Posterior vena cava (tissue), 2 donors: ENCODE results near the gene MAJIN. TPM values are rescaled to one million over a fixed set of nuclear protein-coding genes. Genes with fewer than 3 reads are reported as not detected.
A peak's percentile ranks its signal among the peaks of the same experiment; 100 is the strongest.
"Not testable (repeated sequence)": the region's sequence is repeated elsewhere in the genome, so short reads cannot be mapped to it uniquely, and the experiment has no call there.

ENCODE experiments used
- DNase-seq: peaks from one replicate; pipeline ENCODE4 v3.0.0-alpha.2; 2020; ENCODE audit warnings: low spot score
- intact Hi-C, 2 donors: fragments of 100-400 bp; cut with DNase I; formaldehyde crosslinking; loops; one replicate each; pipeline versions ENCODE4 v1.14.1 to v1.14.2; 2022 to 2023
- total RNA-seq, 2 donors: library from RNA; stranded (reverse); fragmentation: NEBNext Ultra II Directional; extraction: Animal tissue kit (Norgen Biotek cat#: 25700); gene quantifications; one replicate each; pipeline ENCODE4 v1.2.1, GENCODE V29; 2021
- donor health status: DM: yes; HTN: yes; CAD: no.
- donor health status: DM: yes; HTN: yes; CAD: no.

The MAJIN gene
- total RNA-seq, 2 donors from 2014 or later, result not detected

DNA sequence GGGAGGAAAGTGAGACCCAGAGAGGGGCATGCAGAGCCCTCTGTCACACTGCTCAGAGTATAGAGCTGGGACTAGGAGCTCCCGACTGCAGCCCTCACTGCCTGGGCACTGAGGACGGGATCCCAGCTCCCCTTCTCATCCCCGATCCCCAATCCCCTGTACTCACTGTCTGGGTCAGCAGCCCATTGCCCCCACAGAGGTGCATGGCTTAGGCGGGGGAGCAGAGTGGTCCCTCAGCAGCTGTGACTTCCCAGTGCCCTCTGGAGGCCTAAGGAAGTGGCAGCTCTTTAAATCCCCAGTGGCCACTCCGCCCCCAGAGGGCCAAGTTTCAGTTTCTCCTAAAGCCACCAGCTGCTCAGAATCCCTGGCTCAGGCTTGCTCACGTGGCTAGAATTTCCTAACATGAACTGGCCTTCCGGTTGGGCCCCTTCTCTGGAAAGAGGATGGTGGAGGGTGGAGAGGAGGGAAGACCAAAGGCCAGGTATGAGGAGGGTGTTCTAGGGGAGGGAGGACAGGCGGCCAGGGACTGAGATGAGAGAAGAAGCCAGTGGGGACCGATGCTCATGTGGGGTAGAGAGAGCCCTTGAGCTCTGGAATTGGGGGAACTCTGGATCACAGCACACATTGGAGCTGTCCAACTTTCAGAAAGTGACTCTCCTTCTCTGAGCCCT, 24.9 kb upstream of the MAJIN start, which contains the start of gene BATF2:
Gene BATF2, minus strand, starts transcription at position 262 of the 671 bp plus-strand sequence. Its CDS starts 57 bp downstream, at position 205.
- intact Hi-C loops, result no loop called here
- peak; percentile 90 for DNase-seq

DNA sequence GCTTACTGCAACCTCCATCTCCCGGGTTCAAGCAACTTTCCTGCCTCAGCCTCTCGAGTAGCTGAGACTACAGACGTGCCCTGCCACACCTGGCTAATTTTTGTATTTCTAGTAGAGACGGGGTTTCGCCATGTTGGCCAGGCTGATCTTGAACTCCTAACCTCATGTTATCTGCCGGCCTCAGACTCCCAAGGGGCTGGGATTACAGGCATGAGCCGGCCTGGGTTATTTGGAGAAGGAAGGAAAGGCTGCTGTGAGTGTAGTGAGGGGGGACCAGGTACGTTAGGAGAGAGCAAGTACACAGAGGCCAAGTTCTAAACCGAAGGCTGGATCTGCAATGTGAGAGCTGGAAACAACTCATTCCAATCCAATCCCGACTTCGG, 24.4 kb upstream of the MAJIN start:
- no peak for DNase-seq
- intact Hi-C loops, result no loop called here

DNA sequence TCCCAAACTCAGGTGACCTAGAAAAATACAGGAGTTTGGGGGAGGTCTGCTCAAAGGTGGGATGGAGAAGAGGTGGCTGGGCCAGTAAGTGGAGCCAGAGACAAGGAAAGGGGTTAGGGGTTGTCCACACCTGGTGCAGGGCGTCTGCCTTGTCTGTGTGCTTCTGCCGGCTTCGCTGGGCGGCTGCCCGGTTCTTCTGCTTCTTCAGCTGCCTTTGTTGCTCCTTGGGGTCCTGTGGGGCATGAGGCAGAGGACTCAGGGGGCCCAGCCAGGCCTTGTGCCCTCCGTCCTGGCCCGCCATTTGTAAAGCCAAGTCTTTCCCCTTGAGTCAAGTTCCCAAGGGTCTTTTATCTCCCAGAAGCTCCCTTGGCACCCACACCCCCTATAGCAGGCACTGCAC, 22.4 kb upstream of the MAJIN start:
- intact Hi-C loops, result no loop called here
- no peak for DNase-seq

DNA sequence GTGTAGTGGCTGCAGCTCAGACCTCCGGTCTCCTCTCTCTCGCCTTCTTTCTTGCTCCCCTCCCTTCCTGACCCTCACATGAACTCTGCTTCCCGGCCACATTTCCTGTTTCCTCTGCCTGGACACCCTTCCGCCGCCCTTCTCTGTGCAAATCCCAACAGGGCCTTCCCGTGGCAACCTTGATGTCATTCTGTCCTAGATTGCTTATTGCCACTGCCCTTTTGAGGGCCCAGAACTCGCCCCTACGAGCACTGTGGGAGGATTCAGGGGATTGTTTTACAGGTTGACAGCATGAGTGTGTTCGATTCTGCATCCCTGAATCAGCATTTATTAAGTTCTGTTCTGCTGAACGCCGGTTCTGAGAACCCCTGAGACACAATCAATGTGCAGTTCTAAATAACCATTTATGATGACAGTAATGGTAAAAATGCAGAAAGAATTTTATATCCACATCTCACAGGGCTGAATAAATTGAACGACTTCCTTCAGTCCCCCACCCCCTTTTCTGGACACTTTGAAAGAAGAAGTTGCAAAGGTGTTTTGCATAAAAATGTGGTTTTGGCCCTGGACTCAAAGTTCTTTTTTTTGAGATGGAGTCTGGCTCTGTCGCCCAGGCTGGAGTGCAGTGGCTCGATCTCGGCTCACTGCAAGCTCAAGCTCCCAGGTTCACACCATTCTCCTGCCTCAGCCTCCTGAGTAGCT, 18.5 kb upstream of the MAJIN start:
- intact Hi-C loops, result no loop called here

DNA sequence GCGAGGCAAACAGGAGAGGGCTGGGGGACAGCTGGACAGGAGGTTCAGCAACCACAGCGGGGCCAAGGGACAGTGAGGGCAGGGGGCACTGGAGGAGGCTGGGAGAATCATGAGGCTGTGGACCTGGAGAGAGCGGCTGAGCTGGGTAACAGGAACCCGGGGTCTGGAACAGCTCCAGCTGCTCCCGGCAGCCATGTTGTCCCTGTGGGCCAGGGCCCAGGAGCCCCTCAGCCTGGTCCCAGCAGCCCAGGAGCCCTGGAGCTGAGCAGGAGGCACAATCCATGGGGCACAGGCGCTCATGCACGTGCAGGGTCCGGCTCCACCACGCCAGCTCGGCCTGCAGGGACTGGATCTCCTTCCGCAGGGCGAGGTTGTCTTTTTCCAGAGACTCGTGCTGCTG, 17.5 kb upstream of the MAJIN start:
- DNase-seq, result no peak

More for the DNA sequence above, 18.5 kb upstream of the MAJIN start:
- DNase-seq, result peak; percentile 86

DNA sequence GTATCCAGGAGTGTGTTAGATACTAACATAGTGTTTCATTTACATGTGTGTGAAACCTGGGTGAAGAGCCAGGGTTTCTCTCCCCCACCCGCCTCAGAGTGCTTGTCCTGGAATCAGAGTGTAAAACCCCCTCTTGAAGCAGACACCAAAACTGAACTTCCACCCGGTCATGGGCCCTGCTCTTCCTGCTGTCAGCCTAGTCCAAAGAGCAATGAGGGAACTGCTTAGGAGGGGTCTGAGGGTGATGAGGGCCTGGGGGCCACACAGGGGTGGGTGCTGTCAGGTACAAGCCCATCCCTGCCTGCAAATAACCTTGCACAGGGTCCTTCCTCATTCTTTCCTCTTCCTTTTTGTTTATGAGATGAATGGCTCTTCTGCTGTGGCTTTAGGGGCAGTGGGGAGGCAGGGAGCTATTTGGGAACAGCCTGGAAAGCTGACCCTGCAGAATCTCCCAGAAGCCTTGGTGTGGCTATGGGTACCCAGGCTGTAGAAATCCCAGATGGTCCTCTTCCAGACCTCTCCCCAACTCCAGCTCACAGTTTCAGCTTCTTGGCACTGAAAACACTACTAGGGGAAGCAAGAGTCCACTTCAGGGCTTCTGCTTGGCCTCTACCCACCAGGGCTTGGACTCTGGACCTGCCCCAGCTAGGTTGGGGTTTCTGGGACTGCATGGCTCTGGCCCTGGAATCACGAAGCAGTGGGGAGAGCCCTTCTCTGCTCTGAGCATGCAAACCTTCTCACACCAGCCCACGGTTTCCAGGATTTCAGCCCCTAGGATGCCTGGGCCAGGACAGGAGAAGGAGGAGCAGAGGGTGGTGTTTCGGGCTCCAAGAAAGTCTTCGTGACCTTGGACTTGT, 16.3 kb upstream of the MAJIN start:
- DNase-seq, result no peak
- intact Hi-C loops, result loop anchor here in 1 of 2 donors (5.0 kb wide), 1 partner anchor 56 kb away; no protein-coding TSS in a partner anchor

More for the DNA sequence above, 17.5 kb upstream of the MAJIN start:
- intact Hi-C loops, result loop anchor here in 1 of 2 donors (5.0 kb wide), 1 partner anchor 57 kb away; no protein-coding TSS in a partner anchor

DNA sequence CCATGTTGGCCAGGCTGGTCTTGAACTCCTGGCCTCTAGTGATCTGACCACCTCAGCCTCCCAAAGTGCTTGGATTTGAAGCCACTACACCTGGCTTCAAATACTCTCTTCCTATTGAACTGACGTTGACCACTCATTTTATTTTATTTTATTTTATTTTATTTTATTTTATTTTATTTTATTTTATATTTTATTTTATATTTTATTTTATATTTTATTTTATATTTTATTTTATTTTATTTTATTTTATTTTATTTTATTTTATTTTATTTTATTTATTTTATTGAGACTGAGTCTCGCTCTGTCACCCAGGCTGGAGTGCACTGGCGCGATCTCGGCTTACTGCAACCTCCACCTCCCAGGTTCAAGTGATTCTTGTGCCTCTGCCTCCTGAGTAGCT, 11.4 kb upstream of the MAJIN start:
- intact Hi-C loops, DNase-seq: not testable (repeated sequence)

DNA sequence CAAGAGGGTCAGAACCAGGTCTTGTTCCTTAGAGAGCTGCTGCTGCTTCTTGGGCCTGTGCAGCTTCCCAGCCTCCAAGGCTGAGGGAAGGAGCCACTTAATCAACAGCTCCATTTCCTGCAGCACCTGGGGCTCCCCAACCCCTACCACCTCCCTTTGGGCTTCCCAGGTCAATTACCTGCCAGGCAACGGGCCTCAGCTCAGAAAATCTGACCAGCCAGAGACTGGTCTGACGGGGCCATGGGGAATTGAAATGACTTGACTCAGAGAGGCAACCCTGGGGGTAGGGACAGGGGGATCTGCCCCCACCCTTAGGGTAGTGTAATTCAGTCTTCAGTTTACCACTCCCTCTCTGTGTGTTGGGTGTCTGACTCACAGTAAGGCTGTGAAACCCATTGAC, 4.7 kb upstream of the MAJIN start:
- intact Hi-C loops, result no loop called here
- peak; percentile 70 for DNase-seq

DNA sequence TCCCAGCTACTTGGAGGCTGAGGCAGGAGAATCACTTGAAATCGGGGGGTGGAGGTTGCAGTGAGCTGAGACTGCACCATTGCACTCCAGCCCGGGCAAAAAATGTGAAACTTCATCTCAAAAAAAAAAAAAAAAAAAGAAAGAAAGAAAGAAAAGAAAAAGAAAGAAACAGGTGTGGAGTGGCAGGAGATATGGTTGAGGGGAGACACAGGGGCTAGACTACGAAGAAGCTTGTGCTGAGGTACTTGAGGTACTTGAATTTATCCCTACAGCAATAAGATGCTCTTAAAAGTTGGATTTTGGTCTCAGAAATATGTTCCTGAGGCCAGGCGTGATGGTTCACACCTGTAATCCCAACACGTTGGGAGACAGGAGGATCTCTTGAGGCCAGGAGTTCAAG, 2.2 kb upstream of the MAJIN start:
- intact Hi-C loops, result no loop called here
- peak; percentile 11 for DNase-seq

DNA sequence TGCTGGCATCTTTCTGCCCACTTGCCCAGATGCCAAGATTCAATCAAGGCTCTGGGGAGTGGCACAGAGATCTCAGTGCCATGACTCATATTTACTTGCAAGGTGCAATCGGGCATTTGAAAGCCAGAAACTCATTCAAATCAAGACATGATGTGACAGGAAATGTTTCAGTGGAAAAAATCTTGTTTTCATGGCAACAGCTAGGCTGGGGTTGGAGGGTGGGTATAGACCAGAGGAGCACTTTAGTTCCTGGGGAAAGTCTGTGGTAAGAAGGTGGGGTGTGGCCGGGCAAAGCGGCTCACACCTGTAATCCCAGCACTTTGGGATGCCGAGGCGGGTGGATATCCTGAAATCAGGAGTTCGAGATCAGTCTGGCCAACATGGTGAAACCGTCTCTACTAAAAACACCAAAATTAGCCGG, 1.2 kb downstream of the MAJIN start:
- DNase-seq, result no peak
- intact Hi-C loops, result no loop called here

DNA sequence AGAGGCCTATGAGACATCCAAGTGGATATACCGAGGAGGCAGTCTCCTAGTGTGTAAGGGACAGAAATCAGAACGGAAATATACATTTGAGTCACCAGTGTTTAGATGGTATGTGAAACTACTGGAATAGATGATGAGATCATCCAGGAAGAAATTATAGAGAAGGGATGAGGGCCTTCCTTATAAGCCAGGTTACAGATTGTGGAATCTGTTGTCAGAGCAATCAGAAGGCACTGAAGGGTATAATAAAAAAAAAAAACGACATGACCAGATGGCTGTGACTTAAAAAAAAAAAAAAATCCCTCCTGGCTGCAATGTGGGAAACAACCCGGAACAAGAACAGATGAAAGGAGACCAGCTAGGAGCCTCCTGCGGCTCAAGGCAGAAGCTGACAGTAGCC, 2.7 kb downstream of the MAJIN start:
- DNase-seq, result no peak
- intact Hi-C loops, result no loop called here

DNA sequence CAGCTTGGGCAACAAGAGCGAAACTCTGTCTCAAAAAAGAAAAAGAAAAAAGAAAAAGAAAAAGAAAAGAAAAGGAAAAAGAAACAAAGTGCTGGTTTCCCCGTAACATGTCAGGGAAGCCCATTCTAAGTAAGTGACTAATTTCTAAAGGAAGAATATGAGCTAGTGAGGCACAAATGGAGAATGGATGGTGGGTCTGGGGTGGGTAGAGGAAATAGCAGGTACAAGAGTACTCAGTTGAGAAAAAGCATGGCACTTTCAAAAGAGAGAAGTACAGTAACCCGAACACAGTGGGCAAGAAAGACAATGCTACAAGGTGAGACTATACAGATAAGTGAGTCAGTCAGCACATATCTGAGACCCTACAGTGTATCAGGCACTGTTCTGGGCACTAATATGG, 4.5 kb downstream of the MAJIN start:
- intact Hi-C loops, result no loop called here
- no peak for DNase-seq

DNA sequence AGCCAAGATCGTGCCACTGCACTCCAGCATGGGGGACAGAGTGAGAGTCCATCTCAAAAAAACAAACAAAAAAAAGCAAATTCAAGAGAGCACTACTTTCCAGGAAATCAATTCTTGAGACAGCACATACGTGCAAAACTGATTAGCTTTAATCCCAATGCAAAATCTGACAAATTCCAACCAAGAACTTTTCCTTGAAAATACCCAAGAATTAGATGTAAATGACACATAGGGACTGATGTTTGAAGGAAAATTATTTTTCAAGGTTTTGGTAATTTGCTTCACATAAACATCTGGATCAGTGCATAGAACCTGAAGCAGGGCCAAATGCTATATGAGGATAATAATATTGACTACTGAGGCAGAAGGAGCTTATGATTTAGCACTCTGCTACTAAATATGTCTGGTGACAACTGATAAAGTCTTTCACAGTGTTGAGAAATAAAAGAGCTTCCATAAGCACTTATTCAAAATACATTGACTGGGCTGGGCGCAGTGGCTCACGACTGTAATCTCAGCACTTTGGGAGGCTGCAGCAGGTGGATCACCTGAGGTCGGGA, 8.8 kb downstream of the MAJIN start:
- DNase-seq, result no peak
- intact Hi-C loops, result no loop called here

DNA sequence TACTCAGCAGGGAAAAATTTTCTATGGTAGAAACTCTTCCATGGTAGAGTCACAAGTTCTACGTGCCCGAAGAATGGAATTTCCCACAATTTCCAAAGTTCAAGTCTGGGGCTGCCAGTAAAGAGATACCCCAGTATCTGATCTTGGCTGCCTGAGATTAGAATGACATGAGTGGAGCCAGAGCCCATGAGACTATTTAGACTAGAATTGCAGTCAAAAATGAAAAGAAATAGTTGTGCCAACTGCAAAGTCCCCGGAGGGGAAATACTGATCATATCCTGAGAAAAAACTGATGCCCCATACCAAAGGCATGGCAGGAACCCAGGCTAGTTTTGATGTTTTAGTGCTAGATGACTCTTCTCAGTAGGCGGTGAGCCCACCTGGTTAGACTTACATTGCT, 11.2 kb downstream of the MAJIN start:
- intact Hi-C loops, result no loop called here
- no peak for DNase-seq

DNA sequence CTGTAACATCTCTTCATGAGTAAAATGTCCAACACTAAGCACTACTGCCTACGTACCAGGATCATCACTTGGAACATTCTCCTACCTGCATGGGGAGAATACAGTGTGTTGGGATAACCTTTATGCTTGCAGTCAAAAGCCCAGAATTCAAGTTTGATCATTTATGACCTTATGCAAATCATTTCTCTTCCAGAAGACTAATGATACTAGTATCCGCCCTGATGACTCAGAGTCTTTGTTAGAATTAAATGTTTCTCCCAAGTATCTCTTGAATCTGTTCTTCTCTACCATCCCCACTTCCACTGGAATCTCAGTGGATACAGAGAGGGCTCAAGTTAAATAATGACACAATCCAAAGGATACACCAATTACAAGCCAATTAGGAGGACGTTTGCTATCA, 12.4 kb downstream of the MAJIN start:
- DNase-seq, result no peak
- intact Hi-C loops, result no loop called here

DNA sequence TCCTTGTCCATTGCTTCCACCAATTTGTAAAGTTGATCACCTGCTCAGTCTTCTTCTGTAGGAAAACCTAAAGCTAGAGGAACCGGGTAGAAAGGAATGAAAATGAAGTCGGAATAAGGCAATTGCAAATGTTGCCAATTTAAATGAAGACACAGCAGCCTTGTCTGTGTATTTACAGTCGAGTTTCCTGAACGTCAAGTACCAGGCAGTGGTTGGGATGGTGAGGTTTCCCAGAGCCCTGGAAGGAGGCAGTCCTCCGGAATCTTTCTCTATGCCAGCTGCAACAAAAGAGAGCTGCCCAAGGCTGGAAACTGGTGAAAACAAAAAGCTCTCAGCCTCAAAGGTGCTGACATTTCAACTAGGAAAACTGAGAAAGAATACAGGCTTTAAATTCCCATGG, 17.7 kb downstream of the MAJIN start:
- DNase-seq, result no peak
- intact Hi-C loops, result no loop called here

DNA sequence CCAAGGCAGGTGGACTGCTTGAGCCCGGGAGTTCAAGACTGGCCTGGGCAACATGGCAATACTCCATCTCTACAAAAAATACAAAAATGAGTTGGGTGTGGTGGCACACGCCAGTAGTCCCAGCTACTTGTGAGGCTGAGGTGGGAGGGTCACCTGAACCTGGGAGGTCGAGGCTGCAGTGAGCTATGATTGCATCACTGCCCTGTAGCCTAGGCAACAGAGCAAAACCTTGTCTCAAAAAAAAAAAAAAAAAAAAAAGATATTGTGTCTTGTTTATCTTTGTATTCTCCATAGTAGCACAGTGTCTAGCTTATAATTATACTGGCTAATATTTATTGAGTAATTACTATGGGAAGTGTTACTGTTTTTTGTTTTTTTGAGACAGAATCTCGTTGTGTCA, 20.4 kb downstream of the MAJIN start:
- intact Hi-C loops, result no loop called here
- DNase-seq, result no peak

DNA sequence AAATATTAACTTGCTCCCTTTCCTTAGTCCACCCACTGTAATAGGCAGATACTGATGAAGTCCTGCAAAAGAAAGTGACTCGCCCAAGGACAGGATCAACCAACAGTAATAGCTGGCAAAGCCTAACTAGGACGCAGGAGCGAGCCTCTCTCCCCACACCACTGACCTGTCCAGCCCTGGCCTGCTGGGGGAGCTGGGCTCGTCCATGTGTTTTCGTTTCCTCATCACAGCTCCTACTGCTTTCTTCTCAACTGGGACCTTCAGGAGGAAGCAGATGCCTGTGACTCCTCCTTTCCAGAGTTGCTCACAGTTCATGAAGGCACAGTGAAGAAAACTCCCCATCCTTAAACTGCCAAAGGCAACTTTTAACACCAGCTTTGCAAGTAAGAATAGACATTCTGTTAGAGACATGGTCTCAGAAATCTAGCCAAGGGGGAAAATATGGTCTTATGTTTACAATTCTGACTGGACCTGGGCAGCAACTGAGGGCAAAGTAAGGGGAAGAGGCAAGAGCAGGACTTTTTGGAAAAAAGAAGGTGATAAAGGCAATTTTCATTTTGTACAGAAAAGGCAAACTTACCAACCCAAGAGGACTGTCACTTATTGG, 24.6 kb downstream of the MAJIN start:
- intact Hi-C loops, result no loop called here

DNA sequence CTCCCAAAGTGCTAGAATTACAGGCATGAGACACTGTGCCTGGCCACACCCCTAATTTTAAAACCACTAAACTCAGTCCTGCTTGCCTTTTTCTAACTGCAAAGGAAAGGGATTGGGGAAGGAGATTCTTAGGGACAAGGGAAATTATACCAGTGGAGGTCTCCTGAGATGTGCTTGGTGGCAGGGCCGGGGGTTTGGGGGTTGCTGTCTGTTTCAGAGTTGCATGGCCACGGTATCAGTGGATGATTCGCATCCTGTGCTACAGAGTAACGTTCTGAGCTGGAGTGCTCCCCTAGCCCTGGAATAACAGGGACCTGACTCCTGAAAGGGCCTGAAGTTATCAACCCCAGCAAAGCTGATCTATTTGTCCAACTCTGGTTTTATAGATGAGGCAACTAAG, 35.4 kb downstream of the MAJIN start:
- no peak for DNase-seq
- intact Hi-C loops, result no loop called here

More for the DNA sequence above, 24.6 kb downstream of the MAJIN start:
- DNase-seq, result no peak
